Activated naive CD4-positive, alpha-beta T cell treated with anti-CD3 and anti-CD28 coated beads, Interleukin-2, amount 50 U/mL, for 16 hours (primary cell): ENCODE data around the gene DPYD.

ENCODE experiments used
- DNase-seq: peaks from one replicate; pipeline ENCODE4 v3.0.0-alpha.2; 2020

DPYD gene

GRCh38 chr1:97920832-97921571, at the start of gene DPYD:
DPYD (minus strand) TSS chr1:97921034; CDS start chr1:97920922, 112 bp downstream.
- DNase-seq = peak; percentile 83

DNA sequence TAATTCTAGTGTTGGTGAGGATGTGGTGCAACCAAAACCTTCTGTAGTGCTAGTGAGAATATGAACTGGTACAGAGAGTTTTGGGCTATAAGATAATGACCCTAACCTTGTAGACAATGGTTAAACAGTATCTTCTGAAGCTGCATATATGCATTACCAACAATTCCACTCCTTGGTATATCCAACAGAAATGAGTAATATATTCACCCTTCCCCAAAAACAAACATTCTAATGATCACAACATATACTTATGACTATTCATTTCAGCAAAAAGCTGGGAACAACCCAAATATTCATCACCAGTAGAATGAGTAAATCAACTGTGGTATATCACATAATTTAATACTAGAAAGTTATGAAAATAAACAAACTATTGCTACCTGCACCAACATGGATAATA, 39.6 kb upstream of the DPYD start:
- DNase-seq = no peak

DNA sequence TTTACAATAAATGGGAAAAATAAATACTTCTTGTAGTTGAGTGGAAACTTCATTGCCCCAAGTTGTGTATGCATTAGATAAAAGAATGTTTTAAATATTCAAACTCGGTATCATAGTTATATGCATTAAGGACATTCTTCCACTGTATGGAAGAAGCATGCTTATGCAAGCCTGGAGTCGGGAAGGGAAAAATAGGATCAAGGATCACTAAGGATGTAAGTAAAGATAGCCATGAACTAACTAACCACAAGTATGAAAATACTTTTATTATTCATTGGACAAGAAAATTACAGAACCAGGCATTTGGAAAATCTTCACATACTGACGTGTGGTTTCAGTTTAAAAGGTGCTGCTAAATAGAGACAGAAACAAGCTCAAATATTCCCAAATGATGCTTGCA, 26.9 kb upstream of the DPYD start:
- DNase-seq = no peak

GRCh38 chr1:97943354-97943753, 22.5 kb upstream of the DPYD start:
- no peak for DNase-seq

DNA sequence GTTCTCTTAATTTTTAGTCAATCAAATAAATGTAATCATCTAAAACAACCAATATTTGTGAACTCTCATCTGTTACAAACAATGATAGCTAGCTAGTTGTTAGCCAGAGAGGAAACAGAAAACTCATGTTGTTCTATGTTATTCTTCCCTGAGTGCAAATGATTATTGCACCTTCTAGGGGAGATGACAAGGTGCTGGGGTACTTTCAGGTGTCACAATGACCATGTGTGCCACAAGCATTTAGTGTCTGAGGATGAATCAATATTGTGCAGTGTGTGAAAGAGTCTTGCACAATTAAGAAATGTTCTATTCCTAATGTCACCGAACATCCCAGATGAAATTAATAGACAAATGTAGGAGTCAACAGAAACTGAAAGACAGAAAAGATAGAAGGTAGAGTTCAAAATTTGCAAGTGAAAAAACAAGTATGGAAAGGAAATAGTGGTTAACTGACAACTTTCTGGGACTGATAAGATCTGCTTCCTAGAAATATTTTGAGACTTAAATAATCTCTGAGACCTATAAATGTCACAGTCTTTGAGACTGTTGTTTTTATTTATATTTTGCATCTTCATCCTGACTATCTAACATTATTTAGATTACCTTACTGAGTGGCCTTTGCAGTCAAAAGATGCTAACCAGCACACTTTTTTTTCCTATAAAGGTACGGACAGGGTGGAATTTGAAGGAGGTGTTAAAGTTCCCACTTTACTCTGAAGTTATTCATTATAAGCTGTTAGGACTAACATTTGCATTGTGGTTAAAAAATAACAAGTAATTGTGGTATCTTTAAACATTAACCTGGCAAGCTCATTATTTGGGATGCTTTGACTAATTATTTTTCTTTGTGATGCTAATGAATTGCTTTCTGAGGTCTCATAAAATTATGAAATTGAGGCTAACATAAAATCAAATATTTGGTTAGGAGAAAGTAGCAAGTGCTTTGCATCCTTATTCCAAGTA, 21.6 kb upstream of the DPYD start:
- DNase-seq = no peak

GRCh38 chr1:97938285-97938642, 17.4 kb upstream of the DPYD start:
- DNase-seq = no peak

GRCh38 chr1:97936976-97937375, 16.1 kb upstream of the DPYD start:
- no peak for DNase-seq

GRCh38 chr1:97934491-97934890, 13.7 kb upstream of the DPYD start:
- DNase-seq = no peak

DNA sequence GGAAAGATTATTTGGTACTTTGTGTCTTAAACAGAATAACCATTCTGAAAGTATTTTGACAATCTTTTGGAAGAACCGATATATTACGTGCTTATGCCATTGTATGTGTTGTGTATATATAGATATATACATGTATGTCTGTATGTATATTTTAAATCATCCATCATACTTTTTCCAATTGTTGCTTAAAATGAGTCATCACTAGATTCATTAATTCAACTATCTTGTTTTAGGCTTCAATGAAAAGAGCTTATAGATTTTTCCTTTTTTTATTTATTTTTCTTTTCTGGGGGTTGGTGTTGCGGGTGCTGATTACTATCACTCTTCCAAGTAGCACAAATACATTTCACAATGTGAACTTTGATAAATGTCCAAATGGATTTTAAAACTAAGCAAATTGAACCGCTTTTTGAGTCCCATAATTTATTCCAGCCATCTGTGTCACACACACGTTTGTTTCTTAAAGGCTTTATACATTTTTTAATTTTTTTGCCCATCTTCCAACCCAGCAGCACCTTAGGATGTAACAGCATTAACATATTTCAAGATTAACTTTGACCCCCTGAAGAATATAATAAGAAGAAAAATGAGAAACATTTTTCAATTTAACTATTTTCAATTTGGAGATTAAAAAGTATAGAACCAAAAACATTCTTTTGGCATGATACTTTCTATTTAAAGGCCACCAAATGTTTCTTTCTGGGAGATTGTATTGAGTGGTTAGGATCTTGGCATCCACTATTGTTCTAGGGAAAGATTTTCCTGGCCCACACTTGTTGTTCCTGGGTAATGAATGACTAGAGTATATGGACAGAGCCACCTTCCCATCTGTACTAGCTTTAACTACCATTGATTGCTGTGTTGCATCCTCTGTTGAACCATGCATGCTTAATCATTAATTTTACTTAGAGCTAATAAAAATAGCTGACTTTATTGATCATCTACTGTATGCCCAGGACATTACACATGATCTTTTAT, 9.3 kb upstream of the DPYD start:
- DNase-seq = no peak

- no peak for DNase-seq
Observed at GRCh38 chr1:97926017-97926708, 5.3 kb upstream of the DPYD start.

GRCh38 chr1:97925151-97925550, 4.3 kb upstream of the DPYD start:
- no peak for DNase-seq

GRCh38 chr1:97923811-97924210, 3.0 kb upstream of the DPYD start:
- DNase-seq = no peak

DNA sequence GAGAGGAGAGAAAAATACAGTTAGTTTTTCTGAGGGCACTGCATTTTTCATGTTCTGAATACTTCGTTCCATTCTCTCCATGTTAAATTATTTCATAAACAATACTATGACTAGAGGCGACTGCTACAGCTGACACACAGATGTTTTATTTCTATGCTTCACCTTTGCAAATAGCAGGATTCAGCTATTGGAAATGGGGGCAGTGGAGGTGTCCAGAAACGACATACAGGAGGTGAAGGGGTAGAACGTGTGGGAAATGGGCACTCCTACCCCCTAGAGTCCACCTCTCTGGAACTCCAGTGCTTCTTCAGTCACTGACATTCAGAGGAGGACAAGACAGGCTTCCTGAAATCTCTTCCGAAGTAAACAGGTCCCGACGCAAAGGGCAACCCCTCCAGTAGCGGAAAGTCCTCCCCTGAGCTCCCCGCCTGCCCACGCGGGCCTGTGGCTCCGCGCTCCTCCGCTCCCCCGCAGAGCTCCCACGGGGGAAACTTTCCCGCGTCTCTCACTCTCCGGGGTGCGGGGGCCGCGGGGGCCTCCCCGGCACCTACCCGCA, 480 bp downstream of the DPYD start:
- DNase-seq = no peak

DNA sequence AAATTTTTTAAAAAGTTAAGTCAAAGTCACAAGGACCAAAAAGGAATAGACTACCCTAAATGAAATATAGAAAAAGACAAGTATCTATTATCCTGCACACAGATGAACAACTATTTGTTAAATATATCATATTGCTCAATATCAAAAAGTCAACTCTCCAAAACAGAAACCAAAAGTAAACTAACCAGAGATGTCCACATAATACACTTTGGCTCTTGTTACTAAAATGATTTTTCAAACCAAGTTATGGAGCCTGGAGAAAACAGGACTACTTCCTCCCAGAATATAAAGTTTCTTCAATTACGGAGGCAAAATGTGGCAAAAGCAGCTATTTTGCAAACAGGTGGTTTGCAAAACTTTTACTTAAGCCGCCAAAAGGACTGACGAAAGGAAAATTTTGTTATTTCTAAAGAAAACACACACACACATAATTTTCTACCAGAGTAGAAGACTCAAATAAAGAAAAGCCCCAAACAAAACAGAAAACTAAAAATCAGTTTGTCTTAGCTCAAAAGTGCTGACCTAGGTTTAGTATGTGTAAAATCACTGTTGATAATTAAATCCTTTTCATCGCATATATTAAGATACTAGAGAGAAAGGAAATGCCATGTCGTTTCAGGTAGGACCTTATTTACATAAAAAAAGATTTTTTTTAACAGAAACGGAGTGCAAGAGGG, 1.1 kb downstream of the DPYD start:
- DNase-seq = no peak

DNA sequence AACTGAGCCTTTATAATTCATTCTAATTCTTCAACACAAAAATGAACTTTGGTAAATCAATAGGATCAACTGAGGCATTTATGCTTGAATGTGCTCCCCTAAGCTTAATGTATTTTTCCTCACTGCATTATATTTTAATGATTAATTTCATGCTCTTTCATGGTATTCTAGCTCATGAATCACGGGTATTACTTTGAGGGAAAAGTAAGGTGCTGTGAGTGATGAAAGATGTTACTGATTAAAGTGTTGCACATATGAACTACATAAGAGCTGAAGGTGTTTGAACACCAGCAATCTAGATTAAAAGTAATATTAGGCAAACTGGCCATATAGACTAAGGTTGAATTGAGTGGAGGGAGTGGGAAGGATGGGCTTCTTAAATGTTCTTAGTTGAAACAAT, 1.9 kb downstream of the DPYD start:
- no peak for DNase-seq

DNA sequence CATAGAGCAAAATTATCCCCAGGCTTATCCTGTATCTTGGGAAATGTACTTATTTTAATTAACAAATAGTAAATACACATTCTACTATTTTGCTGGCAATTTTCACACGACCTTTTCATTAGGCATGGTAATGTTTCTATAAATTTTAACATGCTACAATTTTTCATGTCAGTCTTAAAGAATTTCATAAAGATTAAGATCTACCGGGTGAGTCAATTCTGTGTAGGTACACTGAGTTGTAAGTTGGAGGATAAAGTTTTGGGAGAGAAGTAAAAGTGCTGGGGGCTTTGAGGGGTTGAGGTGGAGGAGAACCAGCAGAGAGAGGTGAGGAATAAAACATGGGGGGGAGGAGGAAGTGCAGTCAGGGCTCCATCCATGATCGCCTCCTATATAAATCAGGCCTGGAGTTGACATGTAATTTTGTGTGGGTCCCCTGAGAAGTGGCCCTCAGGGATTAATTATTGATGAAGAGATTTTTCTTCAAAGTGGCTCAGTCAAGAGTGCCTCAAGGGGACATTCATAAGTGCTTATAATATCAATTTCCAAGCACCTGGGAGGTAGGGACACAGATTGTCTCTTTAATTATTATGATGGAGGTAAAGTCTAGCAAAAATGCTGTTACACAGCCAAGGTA, 7.2 kb downstream of the DPYD start:
- no peak for DNase-seq

DNA sequence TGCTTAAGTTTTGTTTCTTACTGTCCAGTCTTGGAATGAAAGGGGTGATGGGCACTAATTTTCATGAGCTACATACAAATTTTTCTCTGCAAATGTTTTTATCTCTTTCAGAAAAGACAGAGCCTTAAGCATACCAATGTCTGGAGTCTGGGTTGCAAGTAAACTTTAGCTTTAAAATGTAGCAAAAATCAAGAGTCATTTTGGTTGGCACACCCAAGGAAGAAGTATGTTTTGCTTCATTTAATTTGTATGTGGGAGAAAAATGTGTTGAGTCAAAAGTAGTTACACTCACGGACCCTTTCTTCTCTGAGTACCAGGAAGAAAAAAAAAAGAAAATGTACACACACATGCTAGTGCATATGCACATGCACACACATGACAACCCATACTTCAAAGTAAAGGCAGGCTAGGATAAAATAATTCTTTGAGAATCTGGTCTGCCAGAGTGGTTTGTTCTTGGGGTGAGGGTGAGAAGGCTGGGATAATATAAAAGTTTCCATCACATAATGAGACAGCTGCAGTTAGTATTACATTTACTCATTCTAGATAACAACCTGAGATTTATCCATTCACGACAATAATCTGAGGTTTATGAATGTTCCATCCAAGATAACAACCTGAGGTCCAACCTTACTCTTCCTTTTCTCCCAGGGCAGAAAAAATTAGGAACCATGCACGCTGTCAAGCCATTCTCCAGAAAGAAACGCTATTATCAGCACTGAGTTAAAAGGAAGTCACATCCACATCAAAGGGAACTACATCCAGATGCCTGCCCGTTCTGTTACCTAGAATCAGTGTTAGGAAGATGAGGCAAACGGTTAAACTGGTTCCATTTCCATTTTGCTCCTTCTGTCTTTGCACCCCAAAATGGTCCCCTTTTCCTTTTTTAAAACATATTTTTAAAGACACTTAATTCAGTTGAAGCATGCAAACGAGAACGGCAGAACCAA, 9.3 kb downstream of the DPYD start:
- no peak for DNase-seq

GRCh38 chr1:97909266-97909665, 11.6 kb downstream of the DPYD start:
- no peak for DNase-seq

- DNase-seq = no peak
Observed at GRCh38 chr1:97907886-97908285, 12.9 kb downstream of the DPYD start.
